Measurements from ENCODE around the gene SHCBP1.

Gene SHCBP1

DNA sequence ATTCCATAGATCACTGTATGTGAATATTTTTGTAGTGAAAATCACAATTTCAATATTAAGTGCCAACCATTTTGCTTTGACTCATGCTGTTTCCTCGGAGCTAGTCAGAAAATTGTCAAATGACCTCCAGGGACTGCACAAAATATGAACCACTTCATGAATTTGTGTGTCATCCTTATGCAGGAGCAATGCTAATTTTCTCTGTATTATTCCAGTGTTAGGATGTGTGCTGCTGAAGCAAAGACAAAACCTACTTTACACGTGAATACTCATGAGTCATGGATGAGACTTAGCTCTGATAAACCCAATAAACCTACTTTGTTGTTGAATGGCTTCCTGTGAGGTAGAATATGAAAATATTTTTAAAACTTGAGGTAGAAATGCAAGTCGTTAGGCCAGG lies 65.2 kb downstream of the SHCBP1 start:
- TF ChIP-seq ZBTB7A (IDR thresholded peaks at IDR 0.05; ENCODE audit: low read depth): no peak
- TF ChIP-seq USF1 (IDR thresholded peaks at IDR 0.05): no peak
- no peak for TF ChIP-seq EP300 (IDR thresholded peaks at IDR 0.05; ENCODE audit: borderline replicate concordance)
- TF ChIP-seq MAX (IDR thresholded peaks at IDR 0.05): no peak
- TF ChIP-seq YY1 (IDR thresholded peaks at IDR 0.05; ENCODE audit: low read depth): no peak
- no peak for TF ChIP-seq CEBPB (IDR thresholded peaks at IDR 0.05)
- no peak for TF ChIP-seq TCF12 (IDR thresholded peaks at IDR 0.05; ENCODE audit: low read depth)
- no peak for TF ChIP-seq NFIC (IDR thresholded peaks at IDR 0.05)
- TF ChIP-seq EGR1 (IDR thresholded peaks at IDR 0.05): no peak
- TF ChIP-seq FOXM1 (IDR thresholded peaks at IDR 0.05; ENCODE audit: borderline replicate concordance, low read depth): no peak
- TF ChIP-seq RAD21 (IDR thresholded peaks at IDR 0.05; ENCODE audit: low read depth): no peak
- TF ChIP-seq REST (IDR thresholded peaks at IDR 0.05; ENCODE audit: low read depth): no peak

DNA sequence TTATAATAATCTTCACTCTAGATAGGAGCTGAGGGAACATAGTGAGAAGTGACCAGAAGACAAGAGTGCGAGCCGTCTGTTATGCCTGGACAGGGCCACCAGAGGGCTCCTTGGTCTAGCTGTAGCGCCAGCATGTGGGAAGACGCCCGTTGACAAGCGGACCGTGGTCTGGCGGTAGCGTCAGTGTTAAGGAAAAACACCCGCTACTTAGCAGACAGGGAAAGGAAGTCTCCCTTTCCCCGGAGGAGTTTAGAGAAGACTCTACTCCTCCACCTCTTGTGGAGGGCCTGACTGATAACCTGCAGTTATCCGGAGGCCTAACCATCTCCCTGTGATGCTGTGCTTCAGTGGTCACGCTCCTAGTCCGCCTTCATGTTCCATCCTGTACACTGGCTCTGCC lies 66.7 kb downstream of the SHCBP1 start:
- peak; percentile 59 for TF ChIP-seq MAX (IDR thresholded peaks at IDR 0.05)
- TF ChIP-seq RAD21 (IDR thresholded peaks at IDR 0.05; ENCODE audit: low read depth): peak; percentile 85

GRCh38 chr16:46549477-46549876 lies 71.7 kb downstream of the SHCBP1 start:
- no peak for TF ChIP-seq FOXM1 (IDR thresholded peaks at IDR 0.05; ENCODE audit: borderline replicate concordance, low read depth)
- no peak for TF ChIP-seq REST (IDR thresholded peaks at IDR 0.05; ENCODE audit: low read depth)
- no peak for TF ChIP-seq RAD21 (IDR thresholded peaks at IDR 0.05; ENCODE audit: low read depth)
- no peak for TF ChIP-seq YY1 (IDR thresholded peaks at IDR 0.05; ENCODE audit: low read depth)
- no peak for TF ChIP-seq EGR1 (IDR thresholded peaks at IDR 0.05)
- TF ChIP-seq MAX (IDR thresholded peaks at IDR 0.05): no peak
- no peak for TF ChIP-seq NFIC (IDR thresholded peaks at IDR 0.05)
- TF ChIP-seq TCF12 (IDR thresholded peaks at IDR 0.05; ENCODE audit: low read depth): no peak
- TF ChIP-seq CREB1 (IDR thresholded peaks at IDR 0.05; ENCODE audit: low read depth): no peak
- no peak for TF ChIP-seq EP300 (IDR thresholded peaks at IDR 0.05; ENCODE audit: borderline replicate concordance)
- no peak for TF ChIP-seq CEBPB (IDR thresholded peaks at IDR 0.05)
- no peak for TF ChIP-seq TAF1 (IDR thresholded peaks at IDR 0.05; ENCODE audit: low read depth)
- no peak for TF ChIP-seq ZBTB7A (IDR thresholded peaks at IDR 0.05; ENCODE audit: low read depth)
- TF ChIP-seq USF1 (IDR thresholded peaks at IDR 0.05): no peak
- no peak for TF ChIP-seq TEAD4 (IDR thresholded peaks at IDR 0.05)
